HL-60 (cell line): Measurements from ENCODE around the gene CNOT8.

Experiments
- DNase-seq, 2 experiments: peaks; one replicate each; pipeline ENCODE4 v3.0.0-alpha.2; 2010 to 2020; ENCODE audit warnings: low read depth in 1 of 2, low spot score in 1 of 2
- H3K27ac ChIP-seq: fragments of 250-450 bp; sonication (Bioruptor Pico); replicated peaks from 2 replicates; pipeline ENCODE4 v1.5.1; 2020; ENCODE audit warnings: mild to moderate bottlenecking, moderate library complexity
- H3K27me3 ChIP-seq: fragments of 250-450 bp; sonication (Bioruptor Pico); 2 replicates; pipeline ENCODE4 v1.5.1; 2021; ENCODE audit warnings: mild to moderate bottlenecking, moderate library complexity; ENCODE audit not compliant: insufficient read depth, poor library complexity, severe bottlenecking
- H3K4me3 ChIP-seq: replicated peaks from 2 replicates; pipeline ENCODE4 v1.5.1; 2011; ENCODE audit warnings: mild to moderate bottlenecking, control low read depth, low read length; ENCODE audit not compliant: insufficient read depth
- GABPA ChIP-seq: IDR thresholded peaks from 2 replicates; pipeline ENCODE4 v1.6.1; 2012; ENCODE audit warnings: low read depth
- POLR2AphosphoS5 ChIP-seq: IDR thresholded peaks from 2 replicates; pipeline ENCODE4 v1.6.1; 2012; ENCODE audit warnings: low read depth
- SPI1 ChIP-seq: IDR thresholded peaks from 2 replicates; pipeline ENCODE4 v1.6.1; 2012; ENCODE audit warnings: low read depth, mild to moderate bottlenecking, borderline replicate concordance
- TF ChIP-seq, protein P1 (sequence below): IDR thresholded peaks from one replicate; pipeline ENCODE4 v1.5.1; 2011; ENCODE audit warnings: low read length, control low read depth, inconsistent platforms; ENCODE audit not compliant: insufficient read depth
- TF ChIP-seq, protein P2 (sequence below): IDR thresholded peaks from 2 replicates; pipeline ENCODE4 v1.6.1; 2012; ENCODE audit warnings: low read depth; ENCODE audit not compliant: insufficient replicate concordance

CNOT8 gene

DNA sequence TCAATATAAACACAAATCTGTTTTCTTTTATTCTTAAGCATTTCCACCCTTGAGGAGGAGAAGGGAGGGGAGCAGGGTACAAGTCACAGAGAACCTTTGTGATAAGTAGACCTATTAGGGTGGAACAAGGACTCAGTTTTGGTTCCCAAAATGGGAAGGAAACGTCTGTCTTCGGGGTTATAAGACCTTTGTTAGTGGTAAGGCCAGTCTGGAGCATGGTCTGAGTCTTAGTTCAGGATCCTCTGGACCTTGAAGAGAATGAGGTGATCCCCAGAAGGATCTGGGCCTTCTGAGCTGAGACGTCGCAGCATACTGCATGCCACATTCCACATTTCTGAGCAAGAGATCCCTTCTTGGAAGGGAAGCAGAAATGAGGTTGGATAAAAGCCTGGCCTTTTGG is 45.3 kb upstream of the CNOT8 start:
- Histone ChIP-seq H3K27ac (no peak overlapping the region), H3K27me3 (no peaks in the 10 kb centered on the region), H3K4me3 (no peak overlapping the region)
- TF ChIP-seq SPI1: no peak
- TF ChIP-seq GABPA: no peak
- TF ChIP-seq, protein P1, sequence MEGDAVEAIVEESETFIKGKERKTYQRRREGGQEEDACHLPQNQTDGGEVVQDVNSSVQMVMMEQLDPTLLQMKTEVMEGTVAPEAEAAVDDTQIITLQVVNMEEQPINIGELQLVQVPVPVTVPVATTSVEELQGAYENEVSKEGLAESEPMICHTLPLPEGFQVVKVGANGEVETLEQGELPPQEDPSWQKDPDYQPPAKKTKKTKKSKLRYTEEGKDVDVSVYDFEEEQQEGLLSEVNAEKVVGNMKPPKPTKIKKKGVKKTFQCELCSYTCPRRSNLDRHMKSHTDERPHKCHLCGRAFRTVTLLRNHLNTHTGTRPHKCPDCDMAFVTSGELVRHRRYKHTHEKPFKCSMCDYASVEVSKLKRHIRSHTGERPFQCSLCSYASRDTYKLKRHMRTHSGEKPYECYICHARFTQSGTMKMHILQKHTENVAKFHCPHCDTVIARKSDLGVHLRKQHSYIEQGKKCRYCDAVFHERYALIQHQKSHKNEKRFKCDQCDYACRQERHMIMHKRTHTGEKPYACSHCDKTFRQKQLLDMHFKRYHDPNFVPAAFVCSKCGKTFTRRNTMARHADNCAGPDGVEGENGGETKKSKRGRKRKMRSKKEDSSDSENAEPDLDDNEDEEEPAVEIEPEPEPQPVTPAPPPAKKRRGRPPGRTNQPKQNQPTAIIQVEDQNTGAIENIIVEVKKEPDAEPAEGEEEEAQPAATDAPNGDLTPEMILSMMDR: no peak
- TF ChIP-seq, protein P2, sequence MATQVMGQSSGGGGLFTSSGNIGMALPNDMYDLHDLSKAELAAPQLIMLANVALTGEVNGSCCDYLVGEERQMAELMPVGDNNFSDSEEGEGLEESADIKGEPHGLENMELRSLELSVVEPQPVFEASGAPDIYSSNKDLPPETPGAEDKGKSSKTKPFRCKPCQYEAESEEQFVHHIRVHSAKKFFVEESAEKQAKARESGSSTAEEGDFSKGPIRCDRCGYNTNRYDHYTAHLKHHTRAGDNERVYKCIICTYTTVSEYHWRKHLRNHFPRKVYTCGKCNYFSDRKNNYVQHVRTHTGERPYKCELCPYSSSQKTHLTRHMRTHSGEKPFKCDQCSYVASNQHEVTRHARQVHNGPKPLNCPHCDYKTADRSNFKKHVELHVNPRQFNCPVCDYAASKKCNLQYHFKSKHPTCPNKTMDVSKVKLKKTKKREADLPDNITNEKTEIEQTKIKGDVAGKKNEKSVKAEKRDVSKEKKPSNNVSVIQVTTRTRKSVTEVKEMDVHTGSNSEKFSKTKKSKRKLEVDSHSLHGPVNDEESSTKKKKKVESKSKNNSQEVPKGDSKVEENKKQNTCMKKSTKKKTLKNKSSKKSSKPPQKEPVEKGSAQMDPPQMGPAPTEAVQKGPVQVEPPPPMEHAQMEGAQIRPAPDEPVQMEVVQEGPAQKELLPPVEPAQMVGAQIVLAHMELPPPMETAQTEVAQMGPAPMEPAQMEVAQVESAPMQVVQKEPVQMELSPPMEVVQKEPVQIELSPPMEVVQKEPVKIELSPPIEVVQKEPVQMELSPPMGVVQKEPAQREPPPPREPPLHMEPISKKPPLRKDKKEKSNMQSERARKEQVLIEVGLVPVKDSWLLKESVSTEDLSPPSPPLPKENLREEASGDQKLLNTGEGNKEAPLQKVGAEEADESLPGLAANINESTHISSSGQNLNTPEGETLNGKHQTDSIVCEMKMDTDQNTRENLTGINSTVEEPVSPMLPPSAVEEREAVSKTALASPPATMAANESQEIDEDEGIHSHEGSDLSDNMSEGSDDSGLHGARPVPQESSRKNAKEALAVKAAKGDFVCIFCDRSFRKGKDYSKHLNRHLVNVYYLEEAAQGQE: no peak
- TF ChIP-seq POLR2AphosphoS5: no peak
- no peak for DNase-seq

DNA sequence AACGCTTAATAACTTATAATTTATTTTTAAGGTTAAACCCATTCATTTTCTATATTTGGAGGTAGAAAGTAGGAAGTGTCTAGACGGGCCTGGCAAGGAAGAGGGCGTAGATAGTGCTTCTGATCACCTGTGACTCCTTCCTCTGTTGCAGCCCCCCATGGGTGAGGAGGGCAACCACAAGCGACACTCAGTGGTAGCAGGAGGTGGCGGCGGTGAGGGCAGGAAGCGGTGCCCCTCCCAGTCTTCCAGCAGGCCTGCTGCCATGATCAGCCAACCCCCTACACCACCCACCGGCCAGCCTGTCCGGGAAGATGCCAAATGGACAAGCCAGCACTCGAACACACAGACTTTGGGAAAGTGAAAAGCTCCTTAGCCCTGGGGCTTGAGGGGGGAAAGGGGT is 44.7 kb upstream of the CNOT8 start:
- no peak overlapping the region for H3K27ac ChIP-seq
- no peak for DNase-seq
- H3K27me3 ChIP-seq: no peaks in the 10 kb centered on the region
- no peak overlapping the region for H3K4me3 ChIP-seq
- TF ChIP-seq, protein P1: no peak
- TF ChIP-seq POLR2AphosphoS5 (no peak), GABPA (no peak)

DNA sequence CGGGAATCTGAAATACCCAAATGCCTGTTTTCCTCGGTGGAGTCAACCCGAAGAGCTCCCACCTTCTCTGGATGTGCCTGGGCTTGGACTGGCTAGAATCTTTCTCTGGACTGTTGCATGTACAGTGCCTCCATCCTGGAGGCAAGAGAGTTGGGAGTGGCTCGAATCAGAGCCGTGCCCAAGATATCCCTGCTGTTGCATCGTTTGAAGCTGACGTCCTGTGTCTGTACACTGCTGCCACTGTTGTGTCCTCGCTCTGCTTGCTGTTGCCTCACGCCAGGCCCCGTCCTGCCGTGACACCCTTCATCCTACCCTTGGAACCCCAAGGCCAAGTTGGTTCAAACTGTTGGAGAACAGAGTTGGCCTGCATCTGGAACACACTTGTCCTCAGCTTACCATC is 43.4 kb upstream of the CNOT8 start:
- Histone ChIP-seq H3K4me3 (no peak overlapping the region), H3K27ac (no peak overlapping the region), H3K27me3 (no peaks in the 10 kb centered on the region)
- TF ChIP-seq POLR2AphosphoS5 (0 out of 2 replicates have a peak, but pooled peaks have one; percentile 2), SPI1 (no peak)
- no peak for DNase-seq

DNA sequence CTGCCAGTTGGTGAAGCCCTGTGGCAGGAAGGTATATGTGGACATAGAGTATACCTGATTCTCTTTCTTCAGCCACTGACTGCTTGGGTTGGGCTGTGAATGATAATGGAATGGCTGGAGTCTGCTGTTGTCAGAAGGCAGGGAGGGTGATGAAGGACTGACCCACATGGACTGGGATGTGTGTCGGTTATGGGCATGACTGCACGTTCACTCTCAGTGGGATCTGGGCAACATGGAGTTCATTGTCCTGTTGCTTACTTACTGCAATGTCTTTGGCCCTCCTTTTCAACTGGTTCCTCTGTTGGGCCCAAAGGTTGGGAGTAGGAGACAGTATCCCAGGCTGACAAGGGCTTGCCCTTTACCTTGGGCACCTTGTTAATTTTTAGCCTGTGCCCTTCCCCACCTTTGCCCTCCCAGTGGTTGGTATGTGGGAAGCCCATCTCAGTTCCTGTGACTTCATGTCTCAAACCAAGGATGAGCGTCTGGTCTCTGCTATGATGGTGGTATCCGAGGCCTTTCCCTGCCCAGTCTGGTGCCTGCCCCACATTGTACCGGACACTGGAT is 42.7 kb upstream of the CNOT8 start:
- Histone ChIP-seq H3K27ac (no peak overlapping the region), H3K27me3 (no peaks in the 10 kb centered on the region), H3K4me3 (no peak overlapping the region)
- DNase-seq: no peak
- TF ChIP-seq SPI1 (no peak), POLR2AphosphoS5 (no peak), GABPA (no peak)
- TF ChIP-seq, protein P2: no peak
- TF ChIP-seq, protein P1: no peak
